ENCODE data around the gene RBM20. TPM values are rescaled to one million over a fixed set of nuclear protein-coding genes. Genes with fewer than 3 reads are reported as not detected.
"Not testable (repeated sequence)": the region's sequence is repeated elsewhere in the genome, so short reads cannot be mapped to it uniquely, and the experiment has no call there.

The RBM20 gene
- total RNA-seq, 1 experiment from 2014 or later: 0.11 TPM

DNA sequence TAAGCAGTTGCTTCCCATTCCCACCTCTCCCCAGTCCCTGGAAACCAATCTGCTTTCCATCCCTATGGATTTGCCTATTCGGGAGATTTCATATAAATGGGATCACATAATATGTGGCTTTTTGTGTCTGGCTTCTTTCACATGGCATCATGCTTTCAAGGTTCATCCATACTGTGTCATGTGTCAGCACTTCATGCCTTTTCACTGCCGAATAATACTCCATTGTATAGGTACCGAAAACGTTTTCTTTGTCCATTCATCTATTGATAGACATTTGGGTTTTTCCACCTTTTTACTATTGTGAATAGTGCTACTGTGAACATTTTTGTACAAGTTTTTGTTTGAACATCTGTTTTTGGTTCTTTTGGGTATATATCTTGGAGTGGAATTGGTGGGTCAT is 12.5 kb downstream of the RBM20 start:
- Histone ChIP-seq H3K4me3 (no peak overlapping the region), H3K27ac (no peak overlapping the region), H3K4me2 (no peak overlapping the region), H3K79me2 (ENCODE audit: low read depth) (no peaks in the 10 kb centered on the region), H3K36me3 (ENCODE audit: low read depth) (no peaks in the 10 kb centered on the region), H3F3A (ENCODE audit: insufficient read depth, low read depth) (no peaks in the 10 kb centered on the region), H3K27me3 (ENCODE audit: insufficient read depth, low read depth) (no peaks in the 10 kb centered on the region), H4K20me1 (ENCODE audit: insufficient read depth) (no peaks in the 10 kb centered on the region), H3K4me1 (replicated peaks; ENCODE audit: insufficient read depth) (no peaks in the 10 kb centered on the region), H2AFZ (no peak overlapping the region), H3K9me2 (ENCODE audit: insufficient read depth) (no peaks in the 10 kb centered on the region), H3K9me3 (ENCODE audit: insufficient read depth, low read depth) (no peaks in the 10 kb centered on the region)
- no peak for TF ChIP-seq EZH2 (IDR thresholded peaks at IDR 0.05; ENCODE audit: low read depth)
- TF ChIP-seq, protein P1, sequence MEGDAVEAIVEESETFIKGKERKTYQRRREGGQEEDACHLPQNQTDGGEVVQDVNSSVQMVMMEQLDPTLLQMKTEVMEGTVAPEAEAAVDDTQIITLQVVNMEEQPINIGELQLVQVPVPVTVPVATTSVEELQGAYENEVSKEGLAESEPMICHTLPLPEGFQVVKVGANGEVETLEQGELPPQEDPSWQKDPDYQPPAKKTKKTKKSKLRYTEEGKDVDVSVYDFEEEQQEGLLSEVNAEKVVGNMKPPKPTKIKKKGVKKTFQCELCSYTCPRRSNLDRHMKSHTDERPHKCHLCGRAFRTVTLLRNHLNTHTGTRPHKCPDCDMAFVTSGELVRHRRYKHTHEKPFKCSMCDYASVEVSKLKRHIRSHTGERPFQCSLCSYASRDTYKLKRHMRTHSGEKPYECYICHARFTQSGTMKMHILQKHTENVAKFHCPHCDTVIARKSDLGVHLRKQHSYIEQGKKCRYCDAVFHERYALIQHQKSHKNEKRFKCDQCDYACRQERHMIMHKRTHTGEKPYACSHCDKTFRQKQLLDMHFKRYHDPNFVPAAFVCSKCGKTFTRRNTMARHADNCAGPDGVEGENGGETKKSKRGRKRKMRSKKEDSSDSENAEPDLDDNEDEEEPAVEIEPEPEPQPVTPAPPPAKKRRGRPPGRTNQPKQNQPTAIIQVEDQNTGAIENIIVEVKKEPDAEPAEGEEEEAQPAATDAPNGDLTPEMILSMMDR (conservative IDR thresholded peaks at IDR 0.05): no peak
- intact Hi-C loops (cut with micrococcal nuclease; ENCODE audit: unreplicated experiment): no loop called here
- BruUV-seq (replicated peaks): no TSS peak
- DNase-seq: no peak
- CTCF ChIA-PET: no interaction called here
- POLR2A ChIA-PET (ENCODE audit: unreplicated experiment): no interaction called here

GRCh38 chr10:110657973-110658691 is 14.0 kb downstream of the RBM20 start:
- no peaks in the 10 kb centered on the region for H3K27me3 ChIP-seq (ENCODE audit: insufficient read depth, low read depth)
- H3F3A ChIP-seq (ENCODE audit: insufficient read depth, low read depth): no peaks in the 10 kb centered on the region
- H3K9me2 ChIP-seq (ENCODE audit: insufficient read depth): no peaks in the 10 kb centered on the region
- H3K79me2 ChIP-seq (ENCODE audit: low read depth): no peaks in the 10 kb centered on the region
- TF ChIP-seq, protein P1 (conservative IDR thresholded peaks at IDR 0.05): no peak
- no peak for TF ChIP-seq EZH2 (IDR thresholded peaks at IDR 0.05; ENCODE audit: low read depth)
- no peak overlapping the region for H3K4me3 ChIP-seq
- no peak for DNase-seq
- no peak overlapping the region for H3K4me2 ChIP-seq
- H3K9me3 ChIP-seq (ENCODE audit: insufficient read depth, low read depth): no peaks in the 10 kb centered on the region
- CTCF ChIA-PET: no interaction called here
- no peaks in the 10 kb centered on the region for H4K20me1 ChIP-seq (ENCODE audit: insufficient read depth)
- BruUV-seq (replicated peaks): no TSS peak
- intact Hi-C loops (cut with micrococcal nuclease; ENCODE audit: unreplicated experiment): no loop called here
- H3K27ac ChIP-seq: no peak overlapping the region
- no peaks in the 10 kb centered on the region for H3K36me3 ChIP-seq (ENCODE audit: low read depth)
- no peak overlapping the region for H2AFZ ChIP-seq
- H3K4me1 ChIP-seq (replicated peaks; ENCODE audit: insufficient read depth): no peaks in the 10 kb centered on the region
- POLR2A ChIA-PET (ENCODE audit: unreplicated experiment): interaction anchor here (0.7 kb wide), 1 partner anchor 17 kb away, joined by 3 read pairs; no protein-coding TSS in a partner anchor

GRCh38 chr10:110659558-110659957 is 15.4 kb downstream of the RBM20 start:
- Histone ChIP-seq H3K4me3 (no peak overlapping the region), H3K79me2 (ENCODE audit: low read depth) (no peaks in the 10 kb centered on the region)
- CTCF ChIA-PET: no interaction called here

DNA sequence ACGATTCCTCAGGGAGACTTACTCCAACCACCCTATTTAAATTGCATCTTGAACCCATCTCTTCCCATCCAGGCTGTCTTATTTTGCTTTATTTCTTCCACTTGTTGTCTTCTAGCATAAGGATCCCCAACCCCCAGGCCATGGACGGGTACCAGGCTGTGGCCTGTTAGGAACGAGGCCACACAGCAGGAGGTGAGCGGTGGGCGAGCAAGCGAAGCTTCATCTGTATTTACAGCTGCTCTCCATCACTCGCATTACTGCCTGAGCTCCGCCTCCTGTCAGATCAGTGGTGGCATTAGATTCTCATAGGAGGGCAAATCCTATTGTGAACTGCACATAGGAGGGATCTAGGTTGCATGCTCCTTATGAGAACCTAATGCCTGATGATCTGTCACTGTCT is 16.2 kb downstream of the RBM20 start:
- H3K4me1 ChIP-seq (replicated peaks; ENCODE audit: insufficient read depth); H3K79me2 ChIP-seq (ENCODE audit: low read depth); POLR2A ChIA-PET (ENCODE audit: unreplicated experiment); H3F3A ChIP-seq (ENCODE audit: insufficient read depth, low read depth); intact Hi-C loops (cut with micrococcal nuclease; ENCODE audit: unreplicated experiment); H3K27me3 ChIP-seq (ENCODE audit: insufficient read depth, low read depth); H3K4me3 ChIP-seq; DNase-seq; H3K9me3 ChIP-seq (ENCODE audit: insufficient read depth, low read depth); H3K9me2 ChIP-seq (ENCODE audit: insufficient read depth); CTCF ChIA-PET; H3K36me3 ChIP-seq (ENCODE audit: low read depth); H3K27ac ChIP-seq; H3K4me2 ChIP-seq; H4K20me1 ChIP-seq (ENCODE audit: insufficient read depth); H2AFZ ChIP-seq; BruUV-seq (replicated peaks): not testable (repeated sequence)

More at GRCh38 chr10:110659558-110659957, 15.4 kb downstream of the RBM20 start:
- no peaks in the 10 kb centered on the region for H3K36me3 ChIP-seq (ENCODE audit: low read depth)
- no peak overlapping the region for H3K27ac ChIP-seq
- H3K9me3 ChIP-seq (ENCODE audit: insufficient read depth, low read depth): no peaks in the 10 kb centered on the region
- DNase-seq: no peak
- no peak overlapping the region for H3K4me2 ChIP-seq
- no peaks in the 10 kb centered on the region for H3F3A ChIP-seq (ENCODE audit: insufficient read depth, low read depth)
- POLR2A ChIA-PET (ENCODE audit: unreplicated experiment): no interaction called here
- no peaks in the 10 kb centered on the region for H3K4me1 ChIP-seq (replicated peaks; ENCODE audit: insufficient read depth)
- no peaks in the 10 kb centered on the region for H3K27me3 ChIP-seq (ENCODE audit: insufficient read depth, low read depth)
- BruUV-seq (replicated peaks): no TSS peak
- H4K20me1 ChIP-seq (ENCODE audit: insufficient read depth): no peaks in the 10 kb centered on the region
- no peaks in the 10 kb centered on the region for H3K9me2 ChIP-seq (ENCODE audit: insufficient read depth)
- TF ChIP-seq, protein P1 (conservative IDR thresholded peaks at IDR 0.05): no peak
- TF ChIP-seq EZH2 (IDR thresholded peaks at IDR 0.05; ENCODE audit: low read depth): no peak
- intact Hi-C loops (cut with micrococcal nuclease; ENCODE audit: unreplicated experiment): no loop called here
- no peak overlapping the region for H2AFZ ChIP-seq

Measured in PC-9 (cell line).